ENCODE results near the gene TM9SF4.

The TM9SF4 gene, protein sequence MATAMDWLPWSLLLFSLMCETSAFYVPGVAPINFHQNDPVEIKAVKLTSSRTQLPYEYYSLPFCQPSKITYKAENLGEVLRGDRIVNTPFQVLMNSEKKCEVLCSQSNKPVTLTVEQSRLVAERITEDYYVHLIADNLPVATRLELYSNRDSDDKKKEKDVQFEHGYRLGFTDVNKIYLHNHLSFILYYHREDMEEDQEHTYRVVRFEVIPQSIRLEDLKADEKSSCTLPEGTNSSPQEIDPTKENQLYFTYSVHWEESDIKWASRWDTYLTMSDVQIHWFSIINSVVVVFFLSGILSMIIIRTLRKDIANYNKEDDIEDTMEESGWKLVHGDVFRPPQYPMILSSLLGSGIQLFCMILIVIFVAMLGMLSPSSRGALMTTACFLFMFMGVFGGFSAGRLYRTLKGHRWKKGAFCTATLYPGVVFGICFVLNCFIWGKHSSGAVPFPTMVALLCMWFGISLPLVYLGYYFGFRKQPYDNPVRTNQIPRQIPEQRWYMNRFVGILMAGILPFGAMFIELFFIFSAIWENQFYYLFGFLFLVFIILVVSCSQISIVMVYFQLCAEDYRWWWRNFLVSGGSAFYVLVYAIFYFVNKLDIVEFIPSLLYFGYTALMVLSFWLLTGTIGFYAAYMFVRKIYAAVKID

DNA sequence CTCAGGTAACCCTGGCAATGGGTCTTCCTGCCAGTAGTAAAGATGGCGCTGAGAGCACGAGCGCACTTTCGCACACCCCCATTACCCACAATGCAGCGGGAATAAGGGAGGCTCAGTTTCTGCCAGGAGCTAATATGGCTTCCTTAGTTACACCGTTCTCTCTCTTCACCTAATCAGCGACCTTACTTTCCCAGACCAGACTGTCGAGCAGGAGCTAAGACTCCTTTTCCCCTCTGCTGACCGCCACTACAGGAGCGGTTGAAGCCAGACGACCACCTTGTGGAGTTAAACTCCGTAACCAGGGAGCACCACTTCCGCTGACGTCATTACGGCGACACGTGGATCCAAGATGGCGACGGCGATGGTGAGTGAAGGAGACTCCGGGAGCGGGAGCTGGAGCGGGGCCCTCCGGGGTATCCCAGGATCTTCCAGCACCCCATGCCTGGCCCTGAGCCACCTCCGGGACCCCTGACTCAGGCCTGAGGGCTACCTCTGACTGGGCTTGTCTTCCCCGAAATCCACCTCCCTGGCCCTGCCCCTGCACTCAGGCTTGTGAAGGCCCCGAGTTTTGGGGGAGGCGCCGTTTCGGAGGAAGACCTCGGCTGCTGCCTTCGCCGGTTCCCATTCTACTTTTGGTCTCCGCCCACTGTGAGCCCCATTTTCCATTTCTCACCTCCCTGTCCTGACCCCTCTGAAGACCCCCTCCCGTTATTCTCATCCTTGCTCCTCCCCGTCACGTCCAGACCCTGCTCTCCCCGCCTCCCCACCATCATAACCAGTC lies at the start of gene TM9SF4:
Gene TM9SF4 (plus strand): TSS at position 323 of the 781 bp plus-strand sequence. CDS start 27 bp downstream, at position 350.
- DNase-seq (ENCODE audit: low read depth in 2 of 2, low spot score in 1 of 2) = peak; percentile 75 to 88

DNA sequence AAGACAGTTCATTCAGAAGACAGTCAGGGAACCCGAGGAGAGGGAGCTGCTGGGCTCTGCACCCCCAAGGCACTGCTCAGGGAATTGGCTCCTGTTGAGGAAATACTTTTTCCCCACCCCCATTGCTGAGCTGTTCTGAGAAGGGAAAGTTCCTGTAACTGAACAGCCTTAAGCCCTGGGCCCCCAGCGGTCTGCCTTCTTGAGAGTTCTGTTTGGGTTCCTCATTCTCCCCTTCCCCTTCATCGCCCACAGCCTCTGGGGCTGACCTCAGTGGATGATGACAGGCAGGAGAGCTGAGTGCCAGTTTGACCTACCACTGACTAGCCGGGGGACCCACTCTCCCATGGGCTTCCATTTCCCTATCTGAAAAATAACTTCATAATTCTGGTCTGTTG lies 46.7 kb upstream of the TM9SF4 start:
- DNase-seq (ENCODE audit: low read depth in 2 of 2, low spot score in 1 of 2) = no peak

DNA sequence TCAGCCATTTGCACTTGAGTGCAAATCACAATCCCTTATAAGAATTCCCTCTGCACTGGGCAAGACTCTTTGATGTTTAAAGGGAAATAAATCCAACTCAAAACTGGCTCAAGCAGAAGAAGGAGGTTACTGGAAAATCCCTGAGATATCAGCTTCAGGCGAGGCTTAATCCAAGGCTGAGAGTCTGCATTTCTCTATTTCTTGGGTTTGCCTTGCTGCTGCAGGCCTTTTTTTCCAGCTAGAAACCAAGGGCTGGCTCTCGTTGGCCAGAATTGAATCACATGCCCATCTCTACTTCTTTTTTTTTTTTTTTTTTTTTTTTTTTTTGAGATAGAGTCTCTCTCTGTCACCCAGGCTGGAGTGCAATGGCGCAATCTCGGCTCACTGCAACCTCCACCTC lies 45.8 kb upstream of the TM9SF4 start:
- DNase-seq (ENCODE audit: low read depth in 2 of 2, low spot score in 1 of 2) = no peak

DNA sequence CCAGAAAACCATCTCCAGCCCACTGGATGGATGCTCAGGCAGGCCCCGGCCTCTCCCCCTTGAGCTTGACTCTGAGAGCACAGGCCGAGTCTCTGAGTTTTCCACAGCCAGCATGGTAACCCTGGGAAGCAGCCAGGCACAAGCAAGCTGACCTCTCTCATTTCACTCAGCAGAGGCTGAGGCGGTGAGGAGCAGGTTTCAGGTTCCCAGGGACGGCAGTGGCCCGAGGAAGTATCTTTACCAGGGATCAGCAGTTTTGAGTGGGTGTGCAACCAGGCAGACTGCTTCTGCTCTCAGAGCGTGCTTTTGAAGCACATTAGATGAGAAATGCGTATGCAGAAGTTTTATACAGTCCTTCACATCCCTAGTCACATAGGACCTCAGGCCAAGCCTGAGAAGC lies 44.8 kb upstream of the TM9SF4 start:
- DNase-seq (ENCODE audit: low read depth in 2 of 2, low spot score in 1 of 2) = no peak

DNA sequence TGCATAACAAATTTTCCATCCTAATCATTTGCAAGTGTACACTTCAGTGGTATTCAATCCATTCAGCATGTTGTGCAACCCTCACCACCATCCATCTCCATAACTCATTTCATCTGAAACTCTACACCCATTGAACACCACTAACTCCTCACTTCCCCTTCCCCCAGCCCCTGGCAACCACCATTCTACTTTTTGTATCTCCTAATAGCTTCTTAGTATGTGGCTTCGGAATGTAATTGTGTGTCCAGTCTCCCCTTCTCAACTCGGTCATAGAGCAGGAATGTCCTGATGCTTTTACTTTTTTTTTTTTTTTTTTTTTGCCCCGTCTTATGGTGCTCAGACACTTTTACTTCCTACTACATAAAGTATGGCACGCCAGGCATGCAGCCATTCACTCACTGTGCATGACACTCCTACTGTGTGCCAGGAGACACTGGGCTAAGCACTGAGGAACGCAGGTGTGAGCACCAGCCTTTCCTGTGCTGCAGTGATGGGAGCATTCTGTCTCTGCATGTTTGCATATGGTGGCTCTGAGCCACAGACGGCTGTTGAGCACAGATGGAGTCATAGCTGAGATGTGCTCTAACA lies 42.2 kb upstream of the TM9SF4 start:
- DNase-seq (ENCODE audit: low read depth in 2 of 2, low spot score in 1 of 2) = no peak

DNA sequence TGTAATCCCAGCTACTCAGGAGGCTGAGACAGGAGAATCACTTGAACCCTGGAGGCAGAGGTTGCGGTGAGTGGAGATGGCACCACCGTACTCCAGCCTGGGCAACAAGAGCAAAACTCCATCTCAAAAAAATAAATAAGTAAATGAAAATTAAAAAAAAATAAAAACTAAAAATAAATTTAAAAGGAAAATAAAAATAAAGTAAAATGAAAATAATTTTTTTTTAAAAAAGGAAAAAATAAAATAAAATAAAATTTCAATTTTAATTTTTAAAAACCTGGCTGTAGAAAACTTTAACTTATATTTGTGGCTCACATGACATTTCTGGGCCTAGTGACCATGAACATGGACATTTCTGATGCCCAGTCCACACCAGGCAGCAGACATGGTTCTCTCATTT lies 41.3 kb upstream of the TM9SF4 start:
- DNase-seq (ENCODE audit: low read depth in 2 of 2, low spot score in 1 of 2) = no peak

DNA sequence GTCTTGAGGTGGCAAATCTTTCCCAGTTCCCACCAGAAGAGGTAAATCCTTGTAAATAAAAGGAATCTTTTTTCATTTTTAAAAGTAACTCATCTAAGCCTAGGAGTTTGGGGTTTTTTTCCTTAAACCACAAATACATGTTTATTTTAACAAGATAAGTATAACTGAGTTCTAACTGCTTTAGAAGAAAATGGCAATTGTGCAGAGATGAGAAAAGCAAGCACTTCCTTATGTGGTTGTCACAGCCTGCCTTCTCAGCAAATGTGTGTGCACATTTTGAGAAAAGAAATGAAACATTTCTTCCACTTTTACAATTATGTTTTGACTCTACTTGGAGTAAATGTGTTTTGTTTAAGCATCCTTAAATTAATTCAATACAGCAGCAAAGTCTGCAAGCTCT lies 39.8 kb upstream of the TM9SF4 start:
- no peak for DNase-seq (ENCODE audit: low read depth in 2 of 2, low spot score in 1 of 2)

DNA sequence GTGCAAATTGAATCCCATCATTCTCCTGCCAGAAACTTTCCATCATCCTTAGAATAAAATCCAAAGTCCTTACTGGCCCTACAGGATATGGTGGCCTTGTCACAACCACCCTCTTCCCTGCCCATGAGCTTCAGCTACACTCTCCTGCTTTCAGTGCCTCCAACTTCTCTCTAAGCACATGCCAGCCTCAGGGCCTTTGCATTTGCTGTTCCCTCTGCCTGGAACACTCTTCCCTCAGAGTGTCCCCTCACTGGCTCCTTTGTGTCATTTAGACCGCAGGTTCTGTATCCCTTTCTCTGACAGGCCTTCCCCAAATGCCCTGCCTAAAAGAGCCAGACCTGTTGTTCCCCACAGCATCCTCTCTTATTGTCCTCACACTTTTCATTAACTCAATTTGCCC lies 39.2 kb upstream of the TM9SF4 start:
- no peak for DNase-seq (ENCODE audit: low read depth in 2 of 2, low spot score in 1 of 2)

DNA sequence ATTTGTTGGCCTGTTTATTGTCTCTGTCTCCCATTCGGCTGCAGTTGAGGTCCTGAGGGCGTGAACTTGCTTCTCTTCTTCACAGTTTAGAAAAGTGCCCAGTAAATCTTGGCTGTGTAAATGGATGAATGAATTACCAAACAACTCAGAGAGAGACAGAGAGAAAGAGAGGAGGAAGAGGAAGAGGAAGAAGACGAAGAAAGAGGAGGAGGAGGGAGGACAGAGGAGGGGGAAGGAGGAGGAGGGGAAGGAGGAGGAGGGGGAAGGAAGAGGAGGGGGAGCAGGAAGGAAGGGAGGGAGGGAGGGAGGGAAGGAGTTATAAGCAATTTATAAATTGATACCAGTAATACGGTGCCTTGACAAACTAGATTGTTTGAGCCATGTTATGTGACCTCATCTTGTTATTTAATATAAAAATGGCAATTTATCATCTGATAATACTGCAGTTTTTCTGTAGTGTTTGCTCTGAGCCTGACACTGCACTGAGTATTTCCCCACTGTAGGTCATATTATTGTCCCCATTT lies 38.8 kb upstream of the TM9SF4 start:
- no peak for DNase-seq (ENCODE audit: low read depth in 2 of 2, low spot score in 1 of 2)

DNA sequence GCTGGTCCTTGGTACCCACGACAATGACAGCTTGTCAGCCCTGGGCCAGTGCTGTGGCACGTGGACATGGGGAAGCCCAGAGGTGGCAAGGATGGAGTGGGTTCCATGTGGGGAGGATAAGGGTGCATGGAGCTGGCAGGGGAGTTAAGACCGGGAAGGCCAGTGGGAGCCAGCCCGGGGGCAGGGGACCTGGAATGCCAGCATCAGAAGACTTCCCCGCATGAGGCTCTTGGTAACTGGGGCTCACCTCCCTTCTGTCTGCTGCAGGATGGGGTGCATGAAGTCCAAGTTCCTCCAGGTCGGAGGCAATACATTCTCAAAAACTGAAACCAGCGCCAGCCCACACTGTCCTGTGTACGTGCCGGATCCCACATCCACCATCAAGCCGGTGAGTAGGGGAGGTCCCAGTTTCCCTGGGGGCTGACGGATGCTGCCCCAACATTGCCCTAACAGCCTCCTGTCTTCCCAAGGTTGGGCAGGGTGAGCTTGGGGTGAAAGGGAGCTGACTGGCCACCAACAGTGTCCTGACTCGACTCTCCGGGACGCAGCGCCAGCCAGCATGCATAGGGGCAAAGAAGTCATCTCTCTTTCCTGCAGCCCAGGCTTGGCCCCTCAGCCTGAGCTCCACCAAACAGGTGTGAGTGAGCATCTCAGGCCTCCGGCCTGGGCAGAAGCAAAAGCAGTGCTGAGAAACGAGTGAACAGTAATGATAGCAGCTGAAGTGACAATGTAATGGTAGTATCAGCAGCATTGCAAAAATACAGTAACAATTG lies 37.9 kb upstream of the TM9SF4 start:
- DNase-seq (ENCODE audit: low read depth in 2 of 2, low spot score in 1 of 2) = no peak

DNA sequence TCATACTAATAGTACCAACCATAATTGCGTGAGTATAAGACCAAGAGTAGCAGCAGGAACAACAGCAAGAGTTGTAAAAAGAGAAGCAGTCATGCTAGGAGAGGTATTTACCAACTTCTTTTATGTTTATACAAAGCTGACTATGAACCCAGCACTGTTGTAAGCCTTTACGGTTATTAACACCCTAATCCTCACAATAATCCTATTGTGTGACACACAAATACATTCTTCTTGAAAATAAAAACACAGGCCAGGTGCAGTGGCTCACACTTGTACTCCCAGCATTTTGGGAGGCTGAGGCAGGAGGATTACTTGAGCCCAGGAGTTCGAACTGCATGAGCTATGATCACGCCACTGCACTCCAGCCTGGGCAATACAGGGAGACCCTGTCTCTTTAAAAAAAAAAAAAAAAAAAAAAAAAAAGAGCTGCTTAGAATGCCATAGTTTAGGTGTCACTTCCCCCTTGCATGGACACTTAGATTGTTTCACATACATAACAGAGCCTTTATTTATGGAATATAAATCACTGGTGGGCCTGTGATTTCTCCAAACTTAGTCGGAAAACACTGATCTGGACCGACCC lies 37.3 kb upstream of the TM9SF4 start:
- DNase-seq (ENCODE audit: low read depth in 2 of 2, low spot score in 1 of 2) = no peak

DNA sequence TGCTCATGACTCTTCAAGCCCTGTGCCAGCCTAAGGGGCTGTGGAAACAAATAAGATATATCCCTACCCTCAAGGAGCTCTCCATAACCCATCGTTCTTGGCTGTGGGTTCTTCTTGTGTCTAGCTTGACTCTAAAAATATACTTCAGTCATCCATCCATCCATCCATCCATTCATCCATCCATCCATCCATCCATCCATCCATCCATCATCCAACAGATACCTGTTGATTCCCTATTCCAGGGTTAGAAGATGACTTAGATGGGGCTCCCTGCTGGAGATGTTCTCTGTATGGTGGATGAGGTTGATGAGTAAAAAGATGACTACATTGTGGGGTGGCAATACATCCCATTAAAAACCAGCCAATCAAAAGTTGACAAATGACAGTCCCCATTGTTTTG lies 34.0 kb upstream of the TM9SF4 start:
- DNase-seq (ENCODE audit: low read depth in 2 of 2, low spot score in 1 of 2) = no peak

DNA sequence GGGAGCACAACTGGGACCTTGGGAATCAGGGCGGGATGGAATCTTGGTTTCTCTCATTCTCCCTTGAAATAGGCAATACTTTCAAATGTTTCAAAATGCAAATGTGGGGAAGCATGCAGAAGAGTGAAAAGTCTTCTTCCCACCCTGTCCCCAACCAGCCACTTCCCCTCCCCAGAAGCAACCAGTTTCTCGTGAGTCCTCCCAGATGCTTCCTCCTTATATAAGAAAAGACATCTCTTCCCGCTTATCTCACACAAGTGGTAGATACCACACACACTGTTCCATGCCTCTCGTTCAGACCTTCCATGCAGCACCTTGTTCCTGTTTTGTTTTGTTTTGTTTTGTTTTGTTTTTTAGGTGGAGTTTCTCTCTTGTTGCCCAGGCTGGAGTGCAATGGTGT lies 32.3 kb upstream of the TM9SF4 start:
- no peak for DNase-seq (ENCODE audit: low read depth in 2 of 2, low spot score in 1 of 2)

DNA sequence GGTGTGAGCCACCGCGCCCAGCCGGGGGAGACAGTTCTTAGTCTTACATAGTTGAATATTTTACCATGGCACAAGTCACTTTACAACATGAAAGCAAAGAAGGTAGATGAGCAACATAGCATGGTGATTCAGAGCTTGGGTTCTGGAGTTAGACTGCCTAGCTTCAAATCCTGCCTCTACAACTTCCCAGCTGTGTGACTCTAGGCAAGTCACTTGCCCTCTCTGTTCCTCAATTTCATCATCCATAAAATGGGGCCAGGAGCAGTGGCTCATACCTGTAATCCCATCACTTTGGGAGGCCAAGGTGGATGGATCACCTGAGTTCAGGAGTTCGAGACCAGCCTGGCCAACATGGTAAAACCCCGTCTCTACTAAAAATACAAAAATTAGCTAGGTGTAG lies 31.2 kb upstream of the TM9SF4 start:
- DNase-seq (ENCODE audit: low read depth in 2 of 2, low spot score in 1 of 2) = no peak

DNA sequence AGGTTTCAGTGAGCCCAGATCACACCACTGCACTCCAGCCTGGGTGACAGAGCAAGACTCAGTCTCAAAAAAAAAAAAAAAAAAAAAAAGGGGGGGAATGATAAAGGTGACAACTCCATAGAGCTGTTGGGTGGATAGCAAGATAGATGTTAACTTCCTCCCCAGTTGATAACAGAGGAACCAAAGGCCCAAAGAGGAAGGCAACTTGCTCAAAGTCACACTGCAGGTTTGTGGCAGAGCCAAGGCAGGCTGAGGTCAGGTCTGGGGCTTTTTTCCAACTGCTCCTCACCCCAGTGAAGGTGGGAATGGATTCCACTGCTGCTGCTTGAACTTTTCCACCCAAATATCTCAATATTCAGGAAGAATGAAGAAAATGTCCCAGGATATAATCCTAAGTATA lies 30.7 kb upstream of the TM9SF4 start:
- DNase-seq (ENCODE audit: low read depth in 2 of 2, low spot score in 1 of 2) = no peak

DNA sequence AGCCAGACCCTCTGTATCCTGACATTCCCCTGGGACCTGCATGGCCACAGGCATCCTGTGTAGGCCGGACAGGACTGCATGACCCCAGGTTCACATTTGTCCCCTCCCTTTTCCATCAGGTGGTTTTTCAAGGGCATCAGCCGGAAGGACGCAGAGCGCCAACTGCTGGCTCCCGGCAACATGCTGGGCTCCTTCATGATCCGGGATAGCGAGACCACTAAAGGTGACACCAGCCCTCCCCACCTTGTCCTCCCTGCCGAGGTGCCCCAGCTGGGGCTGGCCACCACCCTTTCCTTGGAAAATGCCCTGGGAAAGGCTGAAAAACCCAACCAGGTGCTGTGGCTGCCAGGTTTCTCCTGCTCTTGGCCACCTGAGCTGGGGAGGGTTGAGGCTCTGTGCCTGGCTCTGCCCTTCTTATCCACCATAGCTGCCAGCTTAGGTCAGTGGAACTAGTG lies 29.8 kb upstream of the TM9SF4 start:
- no peak for DNase-seq (ENCODE audit: low read depth in 2 of 2, low spot score in 1 of 2)

DNA sequence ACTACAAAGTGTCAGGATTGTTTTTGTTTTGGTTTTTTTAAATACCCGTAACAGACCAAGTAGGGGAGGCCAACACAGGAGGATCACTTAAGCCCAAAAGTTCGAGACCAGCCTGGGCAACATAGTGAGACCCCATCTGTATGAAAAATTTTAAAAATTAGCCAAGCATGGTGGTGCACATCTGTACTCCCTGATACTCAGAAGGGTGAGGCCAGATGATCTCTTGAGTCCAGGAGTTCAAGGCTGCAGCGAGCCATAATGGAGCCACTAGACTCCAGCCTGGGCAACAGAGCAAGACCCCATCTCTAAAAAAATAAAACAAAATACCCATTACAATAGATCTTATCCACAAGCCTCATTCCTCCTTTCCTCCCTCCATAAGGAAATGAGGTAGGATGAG lies 28.7 kb upstream of the TM9SF4 start:
- no peak for DNase-seq (ENCODE audit: low read depth in 2 of 2, low spot score in 1 of 2)

DNA sequence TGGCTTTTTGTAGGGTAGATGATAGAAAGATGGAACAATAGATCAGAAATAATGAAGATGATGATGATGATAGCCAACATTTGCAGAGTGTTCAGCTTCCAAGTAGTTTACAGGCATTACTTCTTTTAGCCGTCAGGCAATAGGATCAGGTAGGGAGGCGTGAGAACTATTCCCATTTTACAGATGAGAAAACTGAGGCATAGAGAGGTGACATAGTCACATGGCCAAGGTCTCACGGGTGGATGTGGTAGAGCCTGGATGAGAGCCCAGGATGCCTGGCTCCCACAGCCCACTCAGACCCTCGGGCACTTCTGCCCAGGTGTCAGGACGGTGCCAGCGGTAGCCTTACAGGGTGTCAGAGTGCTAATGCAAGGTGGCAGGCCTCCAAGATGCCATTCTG lies 26.0 kb upstream of the TM9SF4 start:
- DNase-seq (ENCODE audit: low read depth in 2 of 2, low spot score in 1 of 2) = no peak

DNA sequence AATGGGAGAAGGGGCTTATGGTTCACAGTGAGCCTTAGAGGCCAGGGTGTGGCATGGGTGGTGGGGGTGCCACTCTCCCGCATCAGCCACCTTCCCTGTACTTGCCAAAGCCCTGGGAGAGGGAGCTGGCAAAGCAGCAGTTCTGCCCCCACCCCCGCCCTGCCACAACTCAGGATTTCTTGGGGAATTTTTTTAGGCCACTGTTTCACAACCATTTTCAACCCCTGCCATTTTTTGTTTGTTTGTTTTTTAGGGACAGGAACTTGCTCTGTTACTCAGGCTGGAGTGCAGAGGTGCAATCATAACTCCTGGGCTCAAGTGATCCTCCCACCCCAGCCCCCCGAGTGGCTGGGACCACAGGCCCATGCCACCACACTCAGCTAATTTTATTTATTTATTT lies 22.4 kb upstream of the TM9SF4 start:
- no peak for DNase-seq (ENCODE audit: low read depth in 2 of 2, low spot score in 1 of 2)

DNA sequence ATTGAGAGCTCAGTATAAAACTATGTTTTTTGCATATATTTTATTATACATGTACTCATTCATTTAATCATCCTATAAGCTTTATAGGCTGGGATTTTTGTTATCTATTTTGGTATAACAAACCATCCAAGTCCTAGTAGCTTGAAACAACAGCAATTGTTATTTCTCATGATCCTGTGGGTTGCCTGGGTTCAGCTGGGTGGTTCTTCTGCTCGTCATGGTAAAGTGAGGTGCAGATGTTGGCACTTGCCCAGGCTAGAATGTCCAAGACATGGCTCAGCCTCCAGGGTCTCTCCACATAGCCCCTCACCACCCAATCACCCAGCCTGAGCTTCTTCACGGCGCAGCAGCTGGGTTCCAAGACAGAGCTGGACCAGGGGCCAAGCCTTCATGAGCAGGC lies 20.8 kb upstream of the TM9SF4 start:
- DNase-seq (ENCODE audit: low read depth in 2 of 2, low spot score in 1 of 2) = no peak
